ENCODE data around the gene PSMB9.

- TF ChIP-seq, protein P1, sequence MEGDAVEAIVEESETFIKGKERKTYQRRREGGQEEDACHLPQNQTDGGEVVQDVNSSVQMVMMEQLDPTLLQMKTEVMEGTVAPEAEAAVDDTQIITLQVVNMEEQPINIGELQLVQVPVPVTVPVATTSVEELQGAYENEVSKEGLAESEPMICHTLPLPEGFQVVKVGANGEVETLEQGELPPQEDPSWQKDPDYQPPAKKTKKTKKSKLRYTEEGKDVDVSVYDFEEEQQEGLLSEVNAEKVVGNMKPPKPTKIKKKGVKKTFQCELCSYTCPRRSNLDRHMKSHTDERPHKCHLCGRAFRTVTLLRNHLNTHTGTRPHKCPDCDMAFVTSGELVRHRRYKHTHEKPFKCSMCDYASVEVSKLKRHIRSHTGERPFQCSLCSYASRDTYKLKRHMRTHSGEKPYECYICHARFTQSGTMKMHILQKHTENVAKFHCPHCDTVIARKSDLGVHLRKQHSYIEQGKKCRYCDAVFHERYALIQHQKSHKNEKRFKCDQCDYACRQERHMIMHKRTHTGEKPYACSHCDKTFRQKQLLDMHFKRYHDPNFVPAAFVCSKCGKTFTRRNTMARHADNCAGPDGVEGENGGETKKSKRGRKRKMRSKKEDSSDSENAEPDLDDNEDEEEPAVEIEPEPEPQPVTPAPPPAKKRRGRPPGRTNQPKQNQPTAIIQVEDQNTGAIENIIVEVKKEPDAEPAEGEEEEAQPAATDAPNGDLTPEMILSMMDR (IDR thresholded peaks at IDR 0.05): no peak
- TF ChIP-seq POLR2AphosphoS5 (IDR thresholded peaks at IDR 0.05) (peak in 1 of 4 donors; percentile 24), POLR2A (IDR thresholded peaks at IDR 0.05) (no peak), EP300 (IDR thresholded peaks at IDR 0.05) (no peak)
These were observed 1.8 kb upstream of the PSMB9 start for GRCh38 chr6:32852018-32852843.

All from sigmoid colon (tissue), 4 donors.